Endothelial cell of umbilical vein (primary cell): ENCODE data around the gene LRTM2. TPM values are rescaled to one million over a fixed set of nuclear protein-coding genes. Genes with fewer than 3 reads are reported as not detected.

Source experiments
- BruUV-seq: library from RNA; stranded (reverse); fragments of 400-500 nt; replicated peaks from 2 replicates; lab custom pipeline; 2021; lab: Mats Ljungman, UMichigan
- CTCF ChIA-PET: fragments of 300-600, 350-600 bp; sonication (Branson Sonifier 250); formaldehyde crosslinking; loops from one replicate; lab custom pipeline; 2021; ENCODE audit warnings: antibody characterized with exemption, inconsistent platforms; lab: Charles Lee
- POLR2A ChIA-PET: fragments of 300-600, 350-600 bp; sonication (Branson Sonifier 250); formaldehyde crosslinking; loops from one replicate; lab custom pipeline; 2021; ENCODE audit warnings: antibody characterized with exemption, inconsistent platforms; lab: Charles Lee
- DNase-seq: peaks from one replicate; pipeline ENCODE4 v3.0.0-alpha.2; 2011; ENCODE audit warnings: low read depth, low spot score
- FAIRE-seq: peaks from 2 replicates; lab custom pipeline; 2011; peaks lifted over from hg19 to GRCh38; lab: Jason Lieb, UNC
- H2AFZ ChIP-seq: 2 replicates; pipeline ENCODE4 v1.6.0; 2012; ENCODE audit warnings: low read depth, low read length, control low read depth, inconsistent platforms
- H3K27ac ChIP-seq: 2 replicates; pipeline ENCODE4 v1.5.1; 2011; ENCODE audit warnings: low read depth, mild to moderate bottlenecking, control low read depth, low read length, moderate library complexity; ENCODE audit not compliant: insufficient read depth
- H3K27me3 ChIP-seq, 2 experiments: 2 replicates each; pipeline versions ENCODE4 v1.6.0 to v1.6.1; 2011; ENCODE audit warnings: low read length in 2 of 2, mixed read lengths in 1 of 2; ENCODE audit not compliant: control insufficient read depth in 2 of 2, insufficient read depth in 2 of 2
- H3K36me3 ChIP-seq, 2 experiments: 2 replicates in 1 of 2; 3 replicates in 1 of 2; pipeline ENCODE4 v1.5.1; 2011; ENCODE audit warnings: low read length in 2 of 2, mild to moderate bottlenecking in 1 of 2, moderate library complexity in 1 of 2; ENCODE audit not compliant: control insufficient read depth in 2 of 2, insufficient read depth in 2 of 2; ENCODE audit errors: extremely low read depth in 1 of 2
- H3K4me1 ChIP-seq: 3 replicates; pipeline ENCODE4 v1.5.1; 2011; ENCODE audit warnings: mild to moderate bottlenecking, low read length; ENCODE audit not compliant: control insufficient read depth, insufficient read depth; ENCODE audit errors: extremely low read depth
- H3K4me2 ChIP-seq: 2 replicates; pipeline ENCODE4 v1.6.1; 2011; ENCODE audit warnings: low read length, control low read depth, mixed read lengths; ENCODE audit not compliant: insufficient read depth
- H3K4me3 ChIP-seq, 3 experiments: fragments of 200-600 bp in 1 of 3; sonication (generic), shearing (Covaris generic) in 1 of 3; replicated peaks in 1 of 3; 2 replicates each; pipeline ENCODE4 v1.5.1; 2011 to 2016; ENCODE audit warnings: control low read depth in 3 of 3, low read length in 3 of 3, mild to moderate bottlenecking in 2 of 3, inconsistent platforms in 1 of 3, low read depth in 1 of 3, moderate library complexity in 1 of 3; ENCODE audit not compliant: insufficient read depth in 1 of 3
- H3K79me2 ChIP-seq: 2 replicates; pipeline ENCODE4 v1.6.0; 2012; ENCODE audit warnings: low read length, inconsistent platforms; ENCODE audit not compliant: control insufficient read depth, insufficient read depth
- H3K9ac ChIP-seq: replicated peaks from 2 replicates; pipeline ENCODE3; 2011; ENCODE audit warnings: low read length, control low read depth; ENCODE audit not compliant: insufficient read depth; ENCODE audit errors: extremely low read depth
- H3K9me1 ChIP-seq: replicated peaks from 3 replicates; pipeline ENCODE4 v1.6.0; 2011; ENCODE audit warnings: mild to moderate bottlenecking, low read length; ENCODE audit not compliant: control insufficient read depth, insufficient read depth; ENCODE audit errors: extremely low read depth
- H3K9me3 ChIP-seq: replicated peaks from 2 replicates; pipeline ENCODE4 v1.5.1; 2012; ENCODE audit warnings: low read length, inconsistent platforms; ENCODE audit not compliant: control insufficient read depth, insufficient read depth
- H4K20me1 ChIP-seq: replicated peaks from 2 replicates; pipeline ENCODE3; 2011; ENCODE audit warnings: mild to moderate bottlenecking, low read length; ENCODE audit not compliant: control insufficient read depth, insufficient read depth; ENCODE audit errors: extremely low read depth
- CTCF ChIP-seq, 2 donors: IDR thresholded peaks; 1 replicate in 1 of 2; 2 replicates in 1 of 2; pipeline ENCODE4 v1.5.1; 2011; ENCODE audit warnings: low read length in 2 of 2, mild to moderate bottlenecking in 2 of 2, moderate library complexity in 2 of 2, control low read depth in 1 of 2, inconsistent platforms in 1 of 2, low read depth in 1 of 2; ENCODE audit not compliant: insufficient read depth in 1 of 2; ENCODE audit errors: extremely low read depth in 1 of 2
- EZH2 ChIP-seq: IDR thresholded peaks from 2 replicates; pipeline ENCODE4 v1.6.1; 2012; ENCODE audit warnings: borderline replicate concordance, low read depth, mild to moderate bottlenecking, moderate library complexity, low read length, inconsistent platforms; ENCODE audit not compliant: severe bottlenecking
- FOS ChIP-seq: IDR thresholded peaks from 2 replicates; pipeline ENCODE4 v1.6.1; 2011; ENCODE audit warnings: mild to moderate bottlenecking, low read length, moderate library complexity, borderline replicate concordance; ENCODE audit not compliant: insufficient read depth
- GATA2 ChIP-seq: IDR thresholded peaks from 2 replicates; pipeline ENCODE4 v1.7.0; 2011; ENCODE audit warnings: low read depth, mild to moderate bottlenecking, moderate library complexity, mixed read lengths, low read length; ENCODE audit not compliant: insufficient read length, insufficient read depth
- JUN ChIP-seq: IDR thresholded peaks from 2 replicates; pipeline ENCODE4 v1.6.1; 2011; ENCODE audit warnings: borderline replicate concordance, low read depth; ENCODE audit not compliant: insufficient read length, insufficient read depth
- MAX ChIP-seq: IDR thresholded peaks from 2 replicates; pipeline ENCODE4 v1.6.1; 2011; ENCODE audit not compliant: insufficient read depth, insufficient read length
- MYC ChIP-seq: IDR thresholded peaks from one replicate; pipeline ENCODE4 v1.6.1; 2011; ENCODE audit warnings: mild to moderate bottlenecking, low read depth, low read length
- POLR2A ChIP-seq: IDR thresholded peaks from 2 replicates; pipeline ENCODE4 v1.6.1; 2012; ENCODE audit warnings: low read depth, mild to moderate bottlenecking, control low read depth, low read length
- POLR2AphosphoS5 ChIP-seq: IDR thresholded peaks from 2 replicates; pipeline ENCODE4 v1.6.1; 2012; ENCODE audit warnings: low read depth, mild to moderate bottlenecking, control low read depth, low read length, moderate library complexity; ENCODE audit not compliant: insufficient read depth
- dilution Hi-C: fragments of 300-500 bp; cut with MboI; formaldehyde crosslinking; loops from one replicate; pipeline ENCODE4 v1.15.0; 2019; ENCODE audit warnings: low sequenced_read_pairs; ENCODE audit not compliant: extremely low pct_ligation_motif_present
- intact Hi-C: fragments of 100-400 bp; cut with micrococcal nuclease; formaldehyde crosslinking; loops from one replicate; pipeline ENCODE4 v1.10.0; 2022
- polyA plus RNA-seq, 4 experiments: library from polyadenylated mRNA; depleted of rRNA in 3 of 4; stranded (reverse) in 3 of 4; unstranded in 1 of 4; fragments of >200 nt; gene quantifications; 2 replicates each; pipeline versions ENCODE4 v1.2.1 to v1.2.3, GENCODE V29; 2011 to 2012; ENCODE audit warnings: missing spikeins in 1 of 4
- total RNA-seq: library from RNA; stranded (reverse); gene quantifications from 2 replicates; pipeline ENCODE4 v1.2.3, GENCODE V29; 2021

The LRTM2 gene
- total and polyA plus RNA-seq, 2 donors (not counting 3 experiments of a cell fraction or from before 2014, with no cell fraction given), result not detected

GRCh38 chr12:1842905-1843640 lies 22.7 kb downstream of the LRTM2 start:
- dilution Hi-C loops, result no loop called here
- Histone ChIP-seq H2AFZ (no peak overlapping the region), H3K9me3 (no peaks in the 10 kb centered on the region), H3K9me1 (no peaks in the 10 kb centered on the region), H3K9ac (no peak overlapping the region), H4K20me1 (no peaks in the 10 kb centered on the region), H3K36me3 (no peaks in the 10 kb centered on the region), H3K27ac (no peak overlapping the region), H3K4me2 (no peak overlapping the region), H3K79me2 (no peaks in the 10 kb centered on the region), H3K4me1 (no peaks in the 10 kb centered on the region), H3K4me3 (no peak overlapping the region), H3K27me3 (peaks cover 0 to under 1% of the 10 kb centered on the region in 2 experiments)
- ChIA-PET POLR2A (no interaction called here), CTCF (interaction anchor here (1.6 kb wide), 1 partner anchor 97 kb away, joined by 6 read pairs; no protein-coding TSS in a partner anchor)
- no peak for FAIRE-seq
- no peak for DNase-seq
- TF ChIP-seq GATA2 (no peak), POLR2AphosphoS5 (no peak), POLR2A (no peak), JUN (no peak), FOS (no peak), MYC (no peak), EZH2 (no peak), MAX (no peak), CTCF (IDR thresholded peaks at IDR 0.05; ENCODE audit: extremely low read depth in 1 of 2, insufficient read depth in 1 of 2, low read depth in 1 of 2, low read length in 2 of 2) (no peak)
- intact Hi-C loops, result no loop called here
- no TSS peak for BruUV-seq
